IMR-90 (cell line): ENCODE measurements around the gene SLC66A2. TPM values are rescaled to one million over a fixed set of nuclear protein-coding genes. Genes with fewer than 3 reads are reported as not detected.

Source experiments
- ATAC-seq: fragments of 200-7000 bp; cut with Tn5 transposase; 2 replicates; pipeline ENCODE4 v1.9.1; 2020; ENCODE audit warnings: low read depth, mild to moderate bottlenecking, moderate library complexity
- BruUV-seq: library from RNA; stranded (reverse); fragments of 400-500 nt; replicated peaks from 2 replicates; lab custom pipeline; 2021; lab: Mats Ljungman, UMichigan
- CTCF ChIA-PET: fragments of 300-600 bp; formaldehyde crosslinking; extraction: SDS; loops from one replicate; lab custom pipeline; 2021; ENCODE audit warnings: antibody characterized with exemption; lab: Yijun Ruan, JAX
- POLR2A ChIA-PET: fragments of 300-600 bp; sonication (Branson Sonifier 250); formaldehyde crosslinking; loops from one replicate; lab custom pipeline; 2022; ENCODE audit warnings: antibody characterized with exemption; ENCODE audit not compliant: unreplicated experiment; lab: Charles Lee
- DNase-seq: peaks from one replicate; pipeline ENCODE4 v3.0.0; 2013
- H2AFZ ChIP-seq: replicated peaks from 2 replicates; pipeline ENCODE3; 2013; ENCODE audit warnings: low read length, mild to moderate bottlenecking; ENCODE audit not compliant: poor library complexity
- H2AK5ac ChIP-seq: 2 replicates; pipeline ENCODE4 v1.6.1; 2013; ENCODE audit warnings: low read depth, low read length, inconsistent platforms
- H2AK9ac ChIP-seq: replicated peaks from 2 replicates; pipeline ENCODE3; 2013; ENCODE audit warnings: mild to moderate bottlenecking, low read depth, low read length, moderate library complexity; ENCODE audit not compliant: poor library complexity
- H2BK120ac ChIP-seq: 2 replicates; pipeline ENCODE4 v1.6.1; 2013; ENCODE audit warnings: low read depth, low read length, inconsistent platforms
- H2BK15ac ChIP-seq: 3 replicates; pipeline ENCODE4 v1.6.1; 2013; ENCODE audit warnings: low read depth, low read length, inconsistent platforms
- H2BK20ac ChIP-seq: 2 replicates; pipeline ENCODE4 v1.6.1; 2013; ENCODE audit warnings: low read depth, mild to moderate bottlenecking, inconsistent platforms, low read length, moderate library complexity
- H2BK5ac ChIP-seq: 2 replicates; pipeline ENCODE4 v1.6.1; 2013; ENCODE audit warnings: mild to moderate bottlenecking, low read depth, low read length, inconsistent platforms; ENCODE audit not compliant: poor library complexity, severe bottlenecking
- H3K14ac ChIP-seq: replicated peaks from 2 replicates; pipeline ENCODE4 v1.6.1; 2013; ENCODE audit warnings: low read depth, low read length, inconsistent platforms
- H3K18ac ChIP-seq: 2 replicates; pipeline ENCODE4 v1.6.1; 2013; ENCODE audit warnings: low read depth, low read length, control low read depth
- H3K23ac ChIP-seq: 2 replicates; pipeline ENCODE4 v1.6.1; 2013; ENCODE audit warnings: low read depth, low read length, inconsistent platforms
- H3K27ac ChIP-seq: 2 replicates; pipeline ENCODE4 v1.5.1; 2013; ENCODE audit warnings: mild to moderate bottlenecking, control low read depth, low read length; ENCODE audit not compliant: insufficient read depth
- H3K27me3 ChIP-seq: 2 replicates; pipeline ENCODE4 v1.6.1; 2013; ENCODE audit warnings: low read length; ENCODE audit not compliant: control insufficient read depth, insufficient read depth
- H3K36me3 ChIP-seq: 2 replicates; pipeline ENCODE4 v1.6.1; 2013; ENCODE audit warnings: low read length, mixed read lengths; ENCODE audit not compliant: control insufficient read depth, insufficient read depth
- H3K4ac ChIP-seq: 2 replicates; pipeline ENCODE4 v1.6.1; 2013; ENCODE audit warnings: low read depth, low read length, inconsistent platforms
- H3K4me1 ChIP-seq: 2 replicates; pipeline ENCODE4 v1.6.1; 2013; ENCODE audit warnings: low read length, mixed read lengths; ENCODE audit not compliant: control insufficient read depth, insufficient read depth
- H3K4me2 ChIP-seq: 2 replicates; pipeline ENCODE4 v1.6.1; 2013; ENCODE audit warnings: low read depth, mild to moderate bottlenecking, control low read depth, low read length, moderate library complexity
- H3K4me3 ChIP-seq: 2 replicates; pipeline ENCODE4 v1.5.1; 2013; ENCODE audit warnings: low read depth, mild to moderate bottlenecking, control low read depth, low read length, moderate library complexity; ENCODE audit not compliant: insufficient read depth
- H3K56ac ChIP-seq: 2 replicates; pipeline ENCODE4 v1.6.1; 2013; ENCODE audit warnings: low read length, inconsistent platforms; ENCODE audit not compliant: insufficient read depth; ENCODE audit errors: extremely low read depth
- H3K79me1 ChIP-seq, 2 experiments: 2 replicates each; pipeline ENCODE4 v1.6.1; 2013; ENCODE audit warnings: low read length in 2 of 2, inconsistent platforms in 1 of 2, low read depth in 1 of 2
- H3K9ac ChIP-seq: 2 replicates; pipeline ENCODE4 v1.6.1; 2013; ENCODE audit warnings: low read depth, low read length, control low read depth
- H3K9me1 ChIP-seq: 2 replicates; pipeline ENCODE4 v1.6.1; 2013; ENCODE audit warnings: low read length, inconsistent platforms; ENCODE audit not compliant: insufficient read depth
- H3K9me3 ChIP-seq: 2 replicates; pipeline ENCODE4 v1.6.1; 2013; ENCODE audit warnings: low read length; ENCODE audit not compliant: control insufficient read depth, insufficient read depth
- H4K20me1 ChIP-seq: 2 replicates; pipeline ENCODE4 v1.6.1; 2013; ENCODE audit warnings: low read length, inconsistent platforms; ENCODE audit not compliant: insufficient read depth
- H4K5ac ChIP-seq: 2 replicates; pipeline ENCODE4 v1.6.1; 2013; ENCODE audit warnings: mild to moderate bottlenecking, low read depth, low read length, control low read depth
- H4K8ac ChIP-seq, 2 experiments: 2 replicates each; pipeline ENCODE4 v1.6.1; 2013; ENCODE audit warnings: low read depth in 2 of 2, low read length in 2 of 2, control low read depth in 1 of 2, inconsistent platforms in 1 of 2
- H4K91ac ChIP-seq: 2 replicates; pipeline ENCODE4 v1.6.1; 2013; ENCODE audit warnings: low read depth, low read length, inconsistent platforms; ENCODE audit not compliant: insufficient read depth
- WGBS, 2 experiments: methylation state at CpG; one replicate each; pipeline versions ENCODE4 v1.1.5 to v1.1.7; 2013; ENCODE audit warnings: missing lambda C conversion rate in 2 of 2; ENCODE audit not compliant: insufficient read length in 1 of 2; ENCODE audit errors: extremely low coverage in 2 of 2; 5-methylcytosine and 5-hydroxymethylcytosine counted together
- dilution Hi-C: fragments of 300-500 bp; cut with HindIII; formaldehyde crosslinking; loops from one replicate; pipeline ENCODE4 v1.14.3; 2018; ENCODE audit warnings: low sequenced_read_pairs; ENCODE audit not compliant: unreplicated experiment
- in situ Hi-C: fragments of 300-500 bp; cut with MboI; formaldehyde crosslinking; loops from 3 replicates; pipeline ENCODE4 v1.14.3; 2019; ENCODE audit warnings: low sequenced_read_pairs, inconsistent platforms, mixed read lengths
- intact Hi-C: fragments of 100-400 bp; cut with micrococcal nuclease; formaldehyde crosslinking; loops from 2 replicates; pipeline ENCODE4 v1.10.0; 2022
- polyA plus RNA-seq, 3 experiments: library from polyadenylated mRNA; depleted of rRNA; stranded (reverse); fragments of >200 nt; gene quantifications; 2 replicates each; pipeline ENCODE4 v1.2.3, GENCODE V29; 2012; ENCODE audit warnings: low replicate concordance in 1 of 3
- total RNA-seq: library from RNA; depleted of rRNA; stranded (reverse); fragments of >200 nt; gene quantifications from 2 replicates; pipeline ENCODE4 v1.2.3, GENCODE V29; 2012
- TF ChIP-seq, protein P1 (sequence below): conservative IDR thresholded peaks from 2 replicates; pipeline ENCODE4 v1.5.1; 2012; ENCODE audit warnings: mild to moderate bottlenecking, low read depth, low read length, improper control_type of control experiment
- TF ChIP-seq, protein P2 (sequence below): fragments of 150-350 bp; IDR thresholded peaks from 2 replicates; pipeline ENCODE4 v1.6.1; 2016; ENCODE audit warnings: low read depth, mild to moderate bottlenecking, low read length, moderate library complexity, borderline replicate concordance

SLC66A2 gene
- total and polyA plus RNA-seq, 2 of the 4 experiments (the other 2 are of a cell fraction): 17.6 to 23.5 TPM

DNA sequence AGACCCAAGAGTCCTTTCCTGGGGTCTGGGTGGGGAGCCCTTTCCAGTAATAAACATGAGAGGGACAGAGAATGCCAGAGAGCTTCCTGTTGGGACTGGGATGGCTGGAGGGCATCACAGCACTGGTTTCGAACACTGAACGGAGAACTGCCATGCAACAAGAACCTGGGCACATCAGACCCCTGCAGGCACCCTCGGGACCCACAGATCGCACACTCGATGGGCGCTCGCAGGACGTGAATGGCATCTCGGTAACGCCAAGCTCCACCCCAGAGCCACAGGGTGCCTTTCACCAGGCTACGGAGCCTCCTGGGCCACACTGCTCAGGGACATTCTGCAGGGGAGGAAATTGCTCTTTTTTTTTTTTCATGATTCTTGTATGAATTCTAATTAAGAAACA lies 25.1 kb downstream of the SLC66A2 start:
- Histone ChIP-seq H2BK20ac (no peak overlapping the region), H3K27ac (no peak overlapping the region), H3K27me3 (no peaks in the 10 kb centered on the region), H4K20me1 (peaks cover 9% of the 10 kb centered on the region), H3K18ac (no peak overlapping the region), H3K4me2 (no peak overlapping the region), H3K4ac (no peak overlapping the region), H3K23ac (no peak overlapping the region), H2AK9ac (no peak overlapping the region), H3K4me3 (no peak overlapping the region), H4K5ac (no peak overlapping the region), H3K9ac (no peak overlapping the region), H3K9me1 (no peaks in the 10 kb centered on the region), H3K14ac (no peak overlapping the region), H4K91ac (no peak overlapping the region), H2AFZ (no peak overlapping the region), H2BK15ac (no peak overlapping the region), H3K4me1 (no peaks in the 10 kb centered on the region), H4K8ac (no peak overlapping the region), H2BK120ac (no peak overlapping the region), H3K36me3 (peaks cover 39% of the 10 kb centered on the region), H2BK5ac (no peak overlapping the region), H3K79me1 (peaks cover 17 to 43% of the 10 kb centered on the region in 2 experiments; a peak in 3 of 4 replicates), H3K56ac (no peak overlapping the region), H3K9me3 (peaks cover 13% of the 10 kb centered on the region), H2AK5ac (no peak overlapping the region)
- intact Hi-C loops (no loop called here), dilution Hi-C loops (no loop called here), in situ Hi-C loops (no loop called here)
- 100% methylated on average over 2 of the region's 11 CpGs; no CpG with 5 or more reads in 1 of the 2 experiments for WGBS, 2 experiments
- ATAC-seq: no peak
- ChIA-PET POLR2A (no interaction called here), CTCF (no interaction called here)
- DNase-seq: no peak
- TF ChIP-seq, protein P1, sequence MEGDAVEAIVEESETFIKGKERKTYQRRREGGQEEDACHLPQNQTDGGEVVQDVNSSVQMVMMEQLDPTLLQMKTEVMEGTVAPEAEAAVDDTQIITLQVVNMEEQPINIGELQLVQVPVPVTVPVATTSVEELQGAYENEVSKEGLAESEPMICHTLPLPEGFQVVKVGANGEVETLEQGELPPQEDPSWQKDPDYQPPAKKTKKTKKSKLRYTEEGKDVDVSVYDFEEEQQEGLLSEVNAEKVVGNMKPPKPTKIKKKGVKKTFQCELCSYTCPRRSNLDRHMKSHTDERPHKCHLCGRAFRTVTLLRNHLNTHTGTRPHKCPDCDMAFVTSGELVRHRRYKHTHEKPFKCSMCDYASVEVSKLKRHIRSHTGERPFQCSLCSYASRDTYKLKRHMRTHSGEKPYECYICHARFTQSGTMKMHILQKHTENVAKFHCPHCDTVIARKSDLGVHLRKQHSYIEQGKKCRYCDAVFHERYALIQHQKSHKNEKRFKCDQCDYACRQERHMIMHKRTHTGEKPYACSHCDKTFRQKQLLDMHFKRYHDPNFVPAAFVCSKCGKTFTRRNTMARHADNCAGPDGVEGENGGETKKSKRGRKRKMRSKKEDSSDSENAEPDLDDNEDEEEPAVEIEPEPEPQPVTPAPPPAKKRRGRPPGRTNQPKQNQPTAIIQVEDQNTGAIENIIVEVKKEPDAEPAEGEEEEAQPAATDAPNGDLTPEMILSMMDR: no peak
- TF ChIP-seq, protein P2, sequence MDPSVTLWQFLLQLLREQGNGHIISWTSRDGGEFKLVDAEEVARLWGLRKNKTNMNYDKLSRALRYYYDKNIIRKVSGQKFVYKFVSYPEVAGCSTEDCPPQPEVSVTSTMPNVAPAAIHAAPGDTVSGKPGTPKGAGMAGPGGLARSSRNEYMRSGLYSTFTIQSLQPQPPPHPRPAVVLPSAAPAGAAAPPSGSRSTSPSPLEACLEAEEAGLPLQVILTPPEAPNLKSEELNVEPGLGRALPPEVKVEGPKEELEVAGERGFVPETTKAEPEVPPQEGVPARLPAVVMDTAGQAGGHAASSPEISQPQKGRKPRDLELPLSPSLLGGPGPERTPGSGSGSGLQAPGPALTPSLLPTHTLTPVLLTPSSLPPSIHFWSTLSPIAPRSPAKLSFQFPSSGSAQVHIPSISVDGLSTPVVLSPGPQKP: no peak
- no TSS peak for BruUV-seq
